ENCODE results near the gene CNTNAP2.

DNA sequence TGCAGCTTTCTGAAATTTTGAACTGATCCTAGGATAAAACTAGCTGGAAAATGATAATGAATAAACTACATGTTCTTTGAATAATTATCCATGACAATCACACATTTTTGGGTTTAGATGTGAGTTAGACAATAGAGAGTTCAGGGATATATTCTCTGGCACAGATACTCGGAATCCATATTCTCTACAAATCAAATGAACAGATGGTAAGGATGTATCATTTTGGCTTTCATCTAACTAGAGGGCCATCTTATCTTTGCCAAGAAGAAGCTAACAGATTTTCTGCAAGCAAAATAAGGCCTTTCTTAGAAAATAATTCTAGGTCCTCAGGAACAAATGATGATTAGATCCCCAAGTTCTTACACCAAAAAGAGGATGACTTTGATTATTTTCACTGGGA lies 2118.1 kb downstream of the CNTNAP2 start:
- TF ChIP-seq ZNF274 (IDR thresholded peaks at IDR 0.05; ENCODE audit: low read depth, low read length) (no peak), SUZ12 (IDR thresholded peaks at IDR 0.05; ENCODE audit: extremely low read depth, insufficient read depth, insufficient read length) (no peak), YY1 (IDR thresholded peaks at IDR 0.05; ENCODE audit: insufficient read depth, insufficient read length) (no peak)
